Measurements from ENCODE around the gene ZNF397.

The ZNF397 gene

GRCh38 chr18:35245719-35246317, 5.0 kb downstream of the ZNF397 start:
- Histone ChIP-seq H3K9ac (ENCODE audit: low read length) (no peak overlapping the region), H3K4me2 (ENCODE audit: low read depth, low read length, poor library complexity, severe bottlenecking) (no peak overlapping the region), H3K36me3 (ENCODE audit: low read length) (peaks cover 83% of the 10 kb centered on the region), H3K9me2 (replicated peaks; ENCODE audit: insufficient read depth, low read length) (no peaks in the 10 kb centered on the region), H3K4me3 (ENCODE audit: insufficient read depth, low read length, poor library complexity, severe bottlenecking) (no peak overlapping the region), H4K20me1 (ENCODE audit: low read depth, low read length) (no peaks in the 10 kb centered on the region), H3K79me2 (ENCODE audit: insufficient read depth, low read length) (peaks cover 22% of the 10 kb centered on the region), H2AFZ (ENCODE audit: low read depth, low read length, severe bottlenecking) (no peak overlapping the region), H3K9me3 (ENCODE audit: insufficient read depth, low read length) (peaks cover 37% of the 10 kb centered on the region; the same call in 1 of the 2 replicates), H3F3A (ENCODE audit: insufficient read depth) (peaks cover 7% of the 10 kb centered on the region; the same call in 1 of the 2 replicates), H3K27me3 (ENCODE audit: low read length) (no peaks in the 10 kb centered on the region), H3K27ac (ENCODE audit: low read depth, low read length) (no peak overlapping the region)
- no peak for TF ChIP-seq EZH2phosphoT487 (conservative IDR thresholded peaks at IDR 0.05; ENCODE audit: low read length)
- TF ChIP-seq CTCF (IDR thresholded peaks at IDR 0.05; ENCODE audit: insufficient read depth, low read length, poor library complexity, severe bottlenecking) = no peak

- Histone ChIP-seq H3K9me2 (replicated peaks; ENCODE audit: insufficient read depth, low read length) (no peaks in the 10 kb centered on the region), H3F3A (ENCODE audit: insufficient read depth) (peaks cover 7% of the 10 kb centered on the region; the same call in 1 of the 2 replicates), H3K36me3 (ENCODE audit: low read length) (peaks cover 88% of the 10 kb centered on the region), H3K27ac (ENCODE audit: low read depth, low read length) (no peak overlapping the region), H2AFZ (ENCODE audit: low read depth, low read length, severe bottlenecking) (no peak overlapping the region), H3K79me2 (ENCODE audit: insufficient read depth, low read length) (peaks cover 12% of the 10 kb centered on the region; the same call in 1 of the 2 replicates), H3K4me2 (ENCODE audit: low read depth, low read length, poor library complexity, severe bottlenecking) (no peak overlapping the region), H3K4me3 (ENCODE audit: insufficient read depth, low read length, poor library complexity, severe bottlenecking) (no peak overlapping the region), H3K27me3 (ENCODE audit: low read length) (no peaks in the 10 kb centered on the region), H4K20me1 (ENCODE audit: low read depth, low read length) (no peaks in the 10 kb centered on the region), H3K9me3 (ENCODE audit: insufficient read depth, low read length) (peaks cover 37% of the 10 kb centered on the region; the same call in 1 of the 2 replicates), H3K9ac (ENCODE audit: low read length) (no peak overlapping the region)
- TF ChIP-seq CTCF (IDR thresholded peaks at IDR 0.05; ENCODE audit: insufficient read depth, low read length, poor library complexity, severe bottlenecking) (no peak), EZH2phosphoT487 (conservative IDR thresholded peaks at IDR 0.05; ENCODE audit: low read length) (no peak)
Measured at GRCh38 chr18:35246831-35247230, 6.0 kb downstream of the ZNF397 start.

- Histone ChIP-seq H3K4me2 (ENCODE audit: low read depth, low read length, poor library complexity, severe bottlenecking) (peak overlapping the region; percentile 4), H3K27ac (ENCODE audit: low read depth, low read length) (peak overlapping the region; percentile 25), H3F3A (ENCODE audit: insufficient read depth) (peaks cover 7% of the 10 kb centered on the region; the same call in 1 of the 2 replicates), H4K20me1 (ENCODE audit: low read depth, low read length) (no peaks in the 10 kb centered on the region), H3K4me3 (ENCODE audit: insufficient read depth, low read length, poor library complexity, severe bottlenecking) (no peak overlapping the region), H3K36me3 (ENCODE audit: low read length) (peaks cover 84% of the 10 kb centered on the region), H3K9me2 (replicated peaks; ENCODE audit: insufficient read depth, low read length) (no peaks in the 10 kb centered on the region), H3K9ac (ENCODE audit: low read length) (no peak overlapping the region), H3K27me3 (ENCODE audit: low read length) (no peaks in the 10 kb centered on the region), H3K79me2 (ENCODE audit: insufficient read depth, low read length) (0 out of 2 replicates have a peak, but pooled peaks cover 4% of the 10 kb centered on the region), H3K9me3 (ENCODE audit: insufficient read depth, low read length) (peaks cover 34% of the 10 kb centered on the region; the same call in 1 of the 2 replicates), H2AFZ (ENCODE audit: low read depth, low read length, severe bottlenecking) (no peak overlapping the region)
- no peak for TF ChIP-seq CTCF (IDR thresholded peaks at IDR 0.05; ENCODE audit: insufficient read depth, low read length, poor library complexity, severe bottlenecking)
- TF ChIP-seq EZH2phosphoT487 (conservative IDR thresholded peaks at IDR 0.05; ENCODE audit: low read length) = no peak
Measured at GRCh38 chr18:35247412-35248249, 6.8 kb downstream of the ZNF397 start.
